GM12873 (cell line): Measurements from ENCODE around the gene TMEM132D.

Experiments
- CTCF ChIP-seq: IDR thresholded peaks from 2 replicates; pipeline ENCODE4 v1.5.1; 2012; ENCODE audit warnings: low read depth, mild to moderate bottlenecking, moderate library complexity, low read length, control low read depth; ENCODE audit not compliant: insufficient read depth; ENCODE audit errors: missing control alignments

Gene TMEM132D

GRCh38 chr12:129607756-129608155 is 296.1 kb downstream of the TMEM132D start:
- TF ChIP-seq CTCF, result no peak

GRCh38 chr12:129607301-129607700 is 296.5 kb downstream of the TMEM132D start:
- TF ChIP-seq CTCF, result no peak

GRCh38 chr12:129606239-129606638 is 297.6 kb downstream of the TMEM132D start:
- TF ChIP-seq CTCF, result no peak

- no peak for TF ChIP-seq CTCF
Observed at GRCh38 chr12:129605666-129606065, 298.2 kb downstream of the TMEM132D start.

DNA sequence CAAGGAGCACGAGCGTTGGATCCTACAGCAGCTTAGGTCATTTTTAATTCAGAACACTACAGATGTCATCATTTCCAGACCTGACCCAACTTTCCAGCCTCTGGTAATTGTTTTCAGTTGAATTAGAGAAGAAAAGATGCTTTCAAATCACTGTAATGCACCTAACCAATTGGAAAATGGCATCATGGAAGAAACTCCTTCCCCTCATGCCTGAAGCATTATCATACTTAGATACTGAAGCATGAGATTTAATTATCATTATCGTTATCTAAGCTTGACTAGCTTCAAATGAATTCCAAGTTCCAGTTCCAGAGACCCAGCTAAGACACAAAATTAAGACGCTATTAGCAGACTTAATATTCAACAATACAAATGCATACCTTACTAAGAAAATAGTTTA is 299.3 kb downstream of the TMEM132D start:
- no peak for TF ChIP-seq CTCF

DNA sequence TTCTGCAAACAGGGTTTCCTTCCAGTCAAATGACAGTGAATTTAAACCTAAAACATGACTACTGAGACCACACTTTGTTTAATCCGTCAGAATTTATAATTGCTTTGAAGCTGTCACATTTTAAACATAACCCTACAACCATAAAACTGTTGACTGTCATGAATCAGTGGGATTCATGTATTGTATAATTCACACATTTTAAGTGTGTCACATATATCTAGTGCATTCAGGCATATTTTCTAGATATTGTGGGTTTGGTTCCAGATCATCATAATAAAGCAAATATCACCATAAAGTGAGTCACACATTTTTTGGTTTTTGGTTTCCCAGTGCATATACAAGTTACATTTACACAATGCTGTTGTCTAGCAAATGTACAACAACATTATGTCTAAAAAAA is 304.4 kb downstream of the TMEM132D start:
- TF ChIP-seq CTCF, result no peak

GRCh38 chr12:129594098-129594497 is 309.7 kb downstream of the TMEM132D start:
- TF ChIP-seq CTCF, result no peak
